GM12878 (cell line): ENCODE results near the gene DAD1. TPM values are rescaled to one million over a fixed set of nuclear protein-coding genes. Genes with fewer than 3 reads are reported as not detected.

Experiments
- ATAC-seq: fragments of 200-7000 bp; cut with Tn5 transposase; 3 replicates; pipeline ENCODE4 v1.9.1; 2020; ENCODE audit warnings: mild to moderate bottlenecking, moderate library complexity
- BruUV-seq: library from RNA; stranded (reverse); fragments of 400-500 nt; replicated peaks from 2 replicates; lab custom pipeline; 2021; lab: Mats Ljungman, UMichigan
- CTCF ChIA-PET: fragments of 300-600 bp; sonication (Branson Sonifier 250); formaldehyde crosslinking; extraction: SDS; loops from one replicate; lab custom pipeline; 2021; ENCODE audit warnings: inconsistent platforms; lab: Yijun Ruan, JAX
- POLR2A ChIA-PET: fragments of 350-600 bp; formaldehyde crosslinking; extraction: SDS; loops from one replicate; lab custom pipeline; 2021; ENCODE audit warnings: inconsistent platforms; lab: Charles Lee
- RAD21 ChIA-PET: fragments of 300-600 bp; sonication (Branson Sonifier 250); formaldehyde crosslinking; loops from one replicate; lab custom pipeline; 2023; ENCODE audit warnings: antibody characterized with exemption; ENCODE audit not compliant: unreplicated experiment; lab: Charles Lee
- SMC1A ChIA-PET: fragments of 300-600 bp; sonication (Branson Sonifier 250); formaldehyde crosslinking; loops from one replicate; lab custom pipeline; 2023; ENCODE audit not compliant: unreplicated experiment, uncharacterized antibody; lab: Charles Lee
- DNase-seq: peaks from one replicate; pipeline ENCODE4 v3.0.0-alpha.2; 2011; ENCODE audit warnings: low read depth, low spot score
- FAIRE-seq: peaks from 3 replicates; lab custom pipeline; 2011; peaks lifted over from hg19 to GRCh38; lab: Jason Lieb, UNC
- H2AFZ ChIP-seq: 2 replicates; pipeline ENCODE4 v1.6.0; 2011; ENCODE audit warnings: low read depth, low read length, control low read depth; ENCODE audit not compliant: control insufficient read depth
- H3K27ac ChIP-seq: 2 replicates; pipeline ENCODE4 v1.5.1; 2011; ENCODE audit warnings: control low read depth; ENCODE audit not compliant: control insufficient read depth, insufficient read depth
- H3K27me3 ChIP-seq, 2 experiments: replicated peaks in 1 of 2; 2 replicates each; pipeline versions ENCODE4 v1.6.0 to v1.6.1; 2011; ENCODE audit warnings: low read length in 1 of 2; ENCODE audit not compliant: control insufficient read depth in 2 of 2, insufficient read depth in 2 of 2
- H3K36me3 ChIP-seq, 2 experiments: 2 replicates each; pipeline ENCODE4 v1.5.1; 2011; ENCODE audit warnings: low read length in 1 of 2; ENCODE audit not compliant: control insufficient read depth in 2 of 2, insufficient read depth in 2 of 2
- H3K4me1 ChIP-seq: 2 replicates; pipeline ENCODE4 v1.6.1; 2011; ENCODE audit warnings: mild to moderate bottlenecking, low read length, moderate library complexity, mixed read lengths; ENCODE audit not compliant: control insufficient read depth, insufficient read depth
- H3K4me2 ChIP-seq: 2 replicates; pipeline ENCODE4 v1.6.0; 2011; ENCODE audit warnings: control low read depth; ENCODE audit not compliant: control insufficient read depth, insufficient read depth
- H3K4me3 ChIP-seq: fragments of 200-600 bp; sonication (generic); 2 replicates; pipeline ENCODE4 v1.5.1; 2016
- H3K79me2 ChIP-seq: 2 replicates; pipeline ENCODE4 v1.6.0; 2011; ENCODE audit warnings: low read length; ENCODE audit not compliant: control insufficient read depth, insufficient read depth
- H3K9ac ChIP-seq: 2 replicates; pipeline ENCODE4 v1.8.0; 2011; ENCODE audit warnings: low read length, control low read depth, mixed read lengths; ENCODE audit not compliant: control insufficient read depth, insufficient read depth
- H3K9me3 ChIP-seq: replicated peaks from 3 replicates; pipeline ENCODE4 v1.5.1; 2011; ENCODE audit warnings: mild to moderate bottlenecking, low read length; ENCODE audit not compliant: control insufficient read depth, insufficient read depth
- H4K20me1 ChIP-seq: 2 replicates; pipeline ENCODE4 v1.6.0; 2011; ENCODE audit not compliant: control insufficient read depth, insufficient read depth
- BACH1 ChIP-seq: fragments of 450-650 bp; IDR thresholded peaks from 2 replicates; pipeline ENCODE4 v1.6.1; 2017; ENCODE audit warnings: mild to moderate bottlenecking, borderline replicate concordance
- BHLHE40 ChIP-seq, 2 experiments: fragments of 450-650 bp in 1 of 2; IDR thresholded peaks; 2 replicates each; pipeline ENCODE4 v1.6.1; 2011 to 2017; ENCODE audit warnings: low read depth in 2 of 2, borderline replicate concordance in 1 of 2, improper control_type of control experiment in 1 of 2, low read length in 1 of 2, mild to moderate bottlenecking in 1 of 2
- CHD2 ChIP-seq: IDR thresholded peaks from 2 replicates; pipeline ENCODE4 v1.6.1; 2011; ENCODE audit warnings: low read depth, low read length, improper control_type of control experiment, borderline replicate concordance
- CHD4 ChIP-seq: fragments of 200-600 bp; sonication (generic); IDR thresholded peaks from 2 replicates; pipeline ENCODE4 v1.6.1; 2016; ENCODE audit warnings: mild to moderate bottlenecking
- ESRRA ChIP-seq: IDR thresholded peaks from 2 replicates; pipeline ENCODE4 v1.6.1; 2012; ENCODE audit warnings: mild to moderate bottlenecking, low read length, improper control_type of control experiment
- IRF5 ChIP-seq: fragments of 450-650 bp; IDR thresholded peaks from 2 replicates; pipeline ENCODE4 v1.6.1; 2017; ENCODE audit warnings: borderline replicate concordance
- NR2C1 ChIP-seq: fragments of 450-650 bp; IDR thresholded peaks from 2 replicates; pipeline ENCODE4 v1.6.1; 2017; ENCODE audit warnings: antibody characterized with exemption, mild to moderate bottlenecking, moderate library complexity
- RELA ChIP-seq: fragments of 450-650 bp; IDR thresholded peaks from 2 replicates; pipeline ENCODE4 v1.8.0; 2014; ENCODE audit warnings: borderline replicate concordance; ENCODE audit not compliant: partially characterized antibody
- SIN3A ChIP-seq: IDR thresholded peaks from 2 replicates; pipeline ENCODE4 v1.6.1; 2012; ENCODE audit warnings: low read depth, low read length, improper control_type of control experiment
- SUZ12 ChIP-seq: fragments of 200-600 bp; sonication (generic); IDR thresholded peaks from one replicate; pipeline ENCODE4 v1.6.1; 2018; ENCODE audit warnings: antibody characterized with exemption, mild to moderate bottlenecking; ENCODE audit not compliant: unreplicated experiment
- TAF1 ChIP-seq: IDR thresholded peaks from 2 replicates; pipeline ENCODE4 v1.6.1; 2011; ENCODE audit warnings: mild to moderate bottlenecking, low read depth, low read length, borderline replicate concordance
- WGBS: methylation state at CpG from one replicate; pipeline ENCODE4 v1.1.6; 2016; ENCODE audit warnings: low lambda C conversion rate; ENCODE audit not compliant: insufficient replicate concordance, insufficient coverage; ENCODE audit errors: missing lambda C conversion rate; 5-methylcytosine and 5-hydroxymethylcytosine counted together
- in situ Hi-C: fragments of 300-500 bp; cut with MboI; formaldehyde crosslinking; loops from 9 replicates; pipeline ENCODE4 v1.14.3; 2018; ENCODE audit warnings: mixed read lengths
- intact Hi-C: fragments of 100-400 bp; cut with micrococcal nuclease; formaldehyde crosslinking; loops from one replicate; pipeline ENCODE4 v1.14.2; 2022; ENCODE audit not compliant: unreplicated experiment
- polyA plus RNA-seq, 11 experiments: library from polyadenylated mRNA; depleted of rRNA in 4 of 11; unstranded in 6 of 11; stranded (reverse) in 5 of 11; fragments of >200 nt; fragmentation: Nextera tagmentation in 4 of 11; fragmentation: Illumina TruSeq in 1 of 11; extraction: Ambion mirVana in 4 of 11; extraction: Trizol in 1 of 11; gene quantifications; 1 replicate in 1 of 11; 2 replicates in 10 of 11; pipeline versions ENCODE4 v1.2.1 to v1.2.3, GENCODE V29; 2011 to 2016; ENCODE audit warnings: inconsistent platforms in 2 of 11, missing spikeins in 2 of 11, low read depth in 1 of 11
- total RNA-seq, 4 experiments: library from RNA; depleted of rRNA in 3 of 4; stranded (reverse); fragments of >200 nt in 3 of 4; fragmentation: Illumina TruSeq in 1 of 4; extraction: Trizol in 1 of 4; gene quantifications; 2 replicates each; pipeline versions ENCODE4 v1.2.1 to v1.2.3, GENCODE V29; 2013 to 2021

Gene DAD1
- total and polyA plus RNA-seq, 10 of the 15 experiments (the other 5 are each of a cell fraction or from before 2014, with no cell fraction given), result 161 to 920 (median 319) TPM

DNA sequence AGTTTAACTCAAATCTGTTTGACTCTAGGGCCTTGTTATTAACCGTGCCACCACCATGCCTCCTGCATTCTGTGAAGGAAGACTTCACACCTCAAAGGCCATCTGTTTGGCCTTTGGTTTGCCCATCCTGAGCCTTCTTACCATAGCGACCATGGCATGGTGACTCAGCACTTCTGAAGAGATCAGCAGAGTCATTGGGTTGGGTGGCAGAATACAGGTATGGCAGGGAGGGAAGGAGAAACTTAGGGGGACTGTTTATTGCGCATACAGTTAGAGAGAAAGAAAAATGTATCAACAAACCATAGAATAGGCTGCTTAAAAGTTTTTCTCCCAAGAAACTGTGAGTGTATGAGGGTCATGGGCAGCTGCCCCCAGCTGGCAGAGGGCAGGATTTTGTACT, 49.2 kb downstream of the DAD1 start:
- no peak overlapping the region for H3K4me3 ChIP-seq
- ChIA-PET POLR2A (interaction anchor here (1.0 to 7.4 kb wide), 8 partner anchors 11 to 48 kb away, joined by 3 to 74 read pairs (median 4); no protein-coding TSS in a partner anchor), RAD21 (interaction anchor here (0.8 to 3.0 kb wide), 3 partner anchors 16 to 52 kb away, joined by 3 to 11 read pairs (median 5); no protein-coding TSS in a partner anchor), CTCF (interaction anchor here (1.2 to 6.5 kb wide), 4 partner anchors 10 to 68 kb away, joined by 3 to 58 read pairs (median 5); no protein-coding TSS in a partner anchor), SMC1A (interaction anchor here (1.1 to 7.8 kb wide), 6 partner anchors 9 to 64 kb away, joined by 3 to 105 read pairs (median 4); no protein-coding TSS in a partner anchor)
- no peaks in the 10 kb centered on the region for H3K9me3 ChIP-seq
- H4K20me1 ChIP-seq, result no peaks in the 10 kb centered on the region
- H3K36me3 ChIP-seq, result peaks cover 3 to 12% of the 10 kb centered on the region in 2 experiments
- no peak for TF ChIP-seq NR2C1
- peak; percentile 36; the same call in 1 of the 2 replicates for TF ChIP-seq BACH1
- BruUV-seq, result no TSS peak
- DNase-seq, result no peak
- H3K4me1 ChIP-seq, result peaks cover 47% of the 10 kb centered on the region
- H3K27ac ChIP-seq, result peak overlapping the region; percentile 34
- WGBS, result 76% methylated on average over 3 of the region's 3 CpGs
- no peaks in the 10 kb centered on the region for H3K27me3 ChIP-seq
- intact Hi-C loops (no loop called here), in situ Hi-C loops (no loop called here)
- FAIRE-seq, result no peak
- H3K79me2 ChIP-seq, result peaks cover 36% of the 10 kb centered on the region
- ATAC-seq, result no peak
- peak overlapping the region; percentile 23; the same call in 1 of the 2 replicates for H3K4me2 ChIP-seq
- no peak overlapping the region for H2AFZ ChIP-seq
- no peak overlapping the region for H3K9ac ChIP-seq

DNA sequence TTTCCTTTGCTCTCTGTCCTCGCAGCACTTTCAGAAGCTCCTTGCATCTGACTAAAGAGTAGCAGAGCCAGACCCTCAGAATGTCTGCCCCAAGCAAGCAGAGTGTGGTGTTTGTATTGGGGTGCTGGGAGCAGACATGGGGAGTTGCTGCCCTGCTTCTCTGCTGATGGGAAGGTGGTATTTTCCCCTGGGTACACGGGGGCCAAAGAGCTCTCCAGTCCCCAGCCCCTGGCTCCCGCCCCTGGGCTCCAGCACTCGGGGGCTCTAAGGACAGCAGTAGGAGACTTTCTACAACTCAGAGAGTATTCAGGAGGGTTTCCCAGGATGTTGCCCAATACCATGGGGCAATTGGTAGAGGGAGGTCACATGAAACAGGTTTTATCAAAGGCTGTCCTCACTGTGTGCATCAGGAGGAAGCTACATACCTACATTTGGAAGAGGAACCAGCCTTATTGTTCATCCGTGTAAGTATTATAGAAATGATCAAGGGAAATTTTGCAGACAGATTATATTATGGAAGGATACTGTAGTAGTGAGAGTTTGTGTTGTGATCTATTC, 50.3 kb downstream of the DAD1 start:
- no peak overlapping the region for H2AFZ ChIP-seq
- peaks cover 56% of the 10 kb centered on the region for H3K4me1 ChIP-seq
- no peaks in the 10 kb centered on the region for H3K9me3 ChIP-seq
- ATAC-seq (no peak), DNase-seq (no peak), FAIRE-seq (no peak)
- H3K36me3 ChIP-seq, result peaks cover 3 to 12% of the 10 kb centered on the region in 2 experiments
- H3K9ac ChIP-seq, result no peak overlapping the region
- no peaks in the 10 kb centered on the region for H4K20me1 ChIP-seq
- no peaks in the 10 kb centered on the region for H3K27me3 ChIP-seq
- intact Hi-C loops (no loop called here), in situ Hi-C loops (no loop called here)
- H3K4me3 ChIP-seq, result no peak overlapping the region
- H3K27ac ChIP-seq, result peak overlapping the region; percentile 97
- ChIA-PET CTCF (interaction anchor here (2.1 to 6.5 kb wide), 4 partner anchors 11 to 31 kb away, joined by 6 to 58 read pairs (median 12); no protein-coding TSS in a partner anchor), RAD21 (interaction anchor here (1.1 to 3.6 kb wide), 11 partner anchors 9 to 60 kb away, joined by 3 to 49 read pairs (median 10); no protein-coding TSS in a partner anchor), POLR2A (interaction anchor here (0.5 to 7.4 kb wide), 13 partner anchors 10 to 60 kb away, joined by 3 to 74 read pairs (median 4); no protein-coding TSS in a partner anchor), SMC1A (interaction anchor here (1.0 to 7.8 kb wide), 12 partner anchors 10 to 154 kb away, joined by 3 to 105 read pairs (median 4); no protein-coding TSS in a partner anchor)
- WGBS, result 94% methylated on average over 5 of the region's 5 CpGs
- no TSS peak for BruUV-seq
- H3K79me2 ChIP-seq, result peaks cover 44% of the 10 kb centered on the region
- TF ChIP-seq SUZ12 (no peak), ESRRA (no peak), CHD2 (no peak), CHD4 (no peak), RELA (no peak), SIN3A (no peak), IRF5 (no peak), BHLHE40 (IDR thresholded peaks at IDR 0.05; ENCODE audit: borderline replicate concordance in 1 of 2, low read depth in 2 of 2, low read length in 1 of 2) (no peak), TAF1 (no peak)
- H3K4me2 ChIP-seq, result no peak overlapping the region; the same call in 1 of the 2 replicates
